ENCODE results near the gene ACKR2. TPM values are rescaled to one million over a fixed set of nuclear protein-coding genes. Genes with fewer than 3 reads are reported as not detected.

The ACKR2 gene
- total and polyA plus RNA-seq, 2 of the 13 experiments (the other 11 are each of a cell fraction or from before 2014, with no cell fraction given): 1.1 to 1.9 TPM

- TF ChIP-seq ZNF24 (IDR thresholded peaks at IDR 0.05) (no peak), CREB3 (CRISPR knock-in tag; IDR thresholded peaks at IDR 0.05) (no peak), ZFP37 (CRISPR knock-in tag; IDR thresholded peaks at IDR 0.05; ENCODE audit: borderline replicate concordance) (no peak), HOXA5 (CRISPR knock-in tag; IDR thresholded peaks at IDR 0.05) (no peak), NR1H2 (CRISPR knock-in tag; IDR thresholded peaks at IDR 0.05; ENCODE audit: borderline replicate concordance, low read depth) (no peak), ZBTB21 (CRISPR knock-in tag; IDR thresholded peaks at IDR 0.05) (no peak), RARA (CRISPR knock-in tag; IDR thresholded peaks at IDR 0.05) (0 out of 2 replicates have a peak, but pooled peaks have one; percentile 27), DRAP1 (CRISPR knock-in tag; IDR thresholded peaks at IDR 0.05) (no peak), POLR2G (IDR thresholded peaks at IDR 0.05; ENCODE audit: low read depth, low read length) (no peak), ZNF616 (CRISPR knock-in tag; IDR thresholded peaks at IDR 0.05; ENCODE audit: low read depth) (no peak), MNT (IDR thresholded peaks at IDR 0.05) (no peak), MED1 (CRISPR knock-in tag; IDR thresholded peaks at IDR 0.05) (peak; percentile 49; the same call in 1 of the 2 replicates), KLF15 (CRISPR knock-in tag; IDR thresholded peaks at IDR 0.05; ENCODE audit: borderline replicate concordance) (no peak), ZNF510 (CRISPR knock-in tag; IDR thresholded peaks at IDR 0.05; ENCODE audit: low read depth) (no peak), MTA1 (CRISPR knock-in tag; IDR thresholded peaks at IDR 0.05; ENCODE audit: borderline replicate concordance) (no peak), MEF2D (CRISPR knock-in tag; IDR thresholded peaks at IDR 0.05) (no peak; the same call in 1 of the 2 replicates), ZNF282 (IDR thresholded peaks at IDR 0.05; ENCODE audit: partially characterized antibody) (no peak), SALL1 (CRISPR knock-in tag; IDR thresholded peaks at IDR 0.05) (peak; percentile 50), ATF3 (CRISPR knock-in tag; IDR thresholded peaks at IDR 0.05) (no peak), TBP (CRISPR knock-in tag; IDR thresholded peaks at IDR 0.05) (no peak), ZNF280D (CRISPR knock-in tag; IDR thresholded peaks at IDR 0.05) (peak; percentile 45; the same call in 1 of the 2 replicates)
Observed at GRCh38 chr3:42852441-42852840, 43.2 kb downstream of the ACKR2 start (continued).
